IPS-18c (cell line): ENCODE results near the gene PALB2.

Experiments
- H3K4me3 ChIP-seq: 2 replicates; pipeline ENCODE4 v1.7.0; 2013; ENCODE audit warnings: low read depth, mild to moderate bottlenecking, low read length, moderate library complexity; ENCODE audit not compliant: insufficient read depth
- H3K9me3 ChIP-seq: one replicate; pipeline ENCODE4 v1.6.1; 2013; ENCODE audit warnings: mild to moderate bottlenecking, low read length, moderate library complexity; ENCODE audit not compliant: control insufficient read depth, insufficient read depth

Gene PALB2

GRCh38 chr16:23571895-23572294 is 69.2 kb downstream of the PALB2 start:
- no peak overlapping the region for H3K4me3 ChIP-seq
- H3K9me3 ChIP-seq: no peaks in the 10 kb centered on the region

DNA sequence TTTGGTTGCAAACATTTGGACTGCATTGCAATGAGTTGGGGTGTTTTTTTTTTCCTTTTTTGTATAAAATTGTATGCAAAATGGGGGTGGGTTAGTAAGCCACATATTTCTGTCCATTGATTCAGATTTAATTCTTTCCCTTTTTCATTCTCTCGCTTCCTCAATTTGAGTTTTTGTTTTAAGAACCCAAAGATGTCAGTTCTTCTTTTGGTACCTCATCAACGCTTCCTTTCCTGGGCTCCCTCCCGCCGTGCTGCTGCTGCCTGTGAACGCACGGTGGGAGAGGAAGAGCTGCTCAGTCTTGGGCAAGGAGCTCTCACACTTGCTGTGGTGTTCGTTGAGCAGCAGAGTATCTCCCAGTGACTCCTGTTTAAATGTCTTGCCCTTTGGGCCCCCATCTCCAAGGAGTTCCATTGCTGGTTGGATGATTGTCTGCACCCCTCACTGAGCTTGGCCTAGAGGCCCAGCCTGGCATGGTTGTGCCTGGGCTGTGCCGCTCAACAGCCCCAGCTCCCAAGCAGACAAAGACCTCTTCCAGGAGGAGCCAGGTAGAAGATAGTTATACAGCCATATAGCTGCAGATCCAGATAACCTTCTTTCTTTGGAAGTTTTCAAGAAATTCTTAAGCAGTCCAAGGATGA is 70.0 kb downstream of the PALB2 start:
- Histone ChIP-seq H3K4me3 (no peak overlapping the region), H3K9me3 (no peaks in the 10 kb centered on the region)

DNA sequence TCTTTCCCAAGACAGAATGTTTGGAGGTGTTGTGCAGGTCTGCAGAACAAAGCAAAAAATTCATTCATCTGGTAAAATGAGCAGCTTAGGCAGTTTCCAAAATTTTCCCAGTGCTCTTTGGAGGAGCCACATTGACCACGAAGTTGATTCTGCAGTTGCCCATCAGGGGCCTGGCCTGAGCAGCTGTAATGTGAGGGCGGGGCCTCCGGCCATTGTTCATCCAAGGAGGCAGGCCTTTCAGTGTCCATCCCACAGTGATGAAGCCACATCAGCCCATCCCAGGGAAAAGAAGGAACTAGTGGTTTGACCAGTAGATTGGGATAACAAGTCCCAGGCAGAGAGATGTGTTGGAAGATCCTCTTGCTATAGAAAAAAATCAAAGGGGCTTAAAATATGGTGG is 73.5 kb downstream of the PALB2 start:
- H3K4me3 ChIP-seq: no peak overlapping the region

DNA sequence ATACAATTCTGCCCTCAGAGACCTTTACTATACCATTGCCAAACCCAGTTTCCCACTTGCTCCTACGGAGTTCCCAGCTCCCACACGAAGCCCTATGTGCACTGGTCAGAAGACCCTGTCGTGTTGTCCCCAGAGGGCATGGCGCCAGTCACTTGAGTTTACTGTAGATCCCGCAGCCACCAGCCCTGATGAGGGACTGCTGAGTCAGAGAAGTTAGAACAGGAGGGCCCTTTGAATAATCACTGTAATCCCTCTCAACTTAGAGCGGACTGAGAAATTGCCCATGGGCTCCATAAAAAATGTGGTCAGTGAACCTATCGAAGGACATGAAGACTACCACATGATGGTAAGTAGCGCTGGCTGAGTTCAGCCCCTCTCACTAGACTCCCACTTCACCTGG is 74.4 kb downstream of the PALB2 start:
- Histone ChIP-seq H3K4me3 (no peak overlapping the region), H3K9me3 (no peaks in the 10 kb centered on the region)

More for the DNA sequence above, 73.5 kb downstream of the PALB2 start:
- no peaks in the 10 kb centered on the region for H3K9me3 ChIP-seq

DNA sequence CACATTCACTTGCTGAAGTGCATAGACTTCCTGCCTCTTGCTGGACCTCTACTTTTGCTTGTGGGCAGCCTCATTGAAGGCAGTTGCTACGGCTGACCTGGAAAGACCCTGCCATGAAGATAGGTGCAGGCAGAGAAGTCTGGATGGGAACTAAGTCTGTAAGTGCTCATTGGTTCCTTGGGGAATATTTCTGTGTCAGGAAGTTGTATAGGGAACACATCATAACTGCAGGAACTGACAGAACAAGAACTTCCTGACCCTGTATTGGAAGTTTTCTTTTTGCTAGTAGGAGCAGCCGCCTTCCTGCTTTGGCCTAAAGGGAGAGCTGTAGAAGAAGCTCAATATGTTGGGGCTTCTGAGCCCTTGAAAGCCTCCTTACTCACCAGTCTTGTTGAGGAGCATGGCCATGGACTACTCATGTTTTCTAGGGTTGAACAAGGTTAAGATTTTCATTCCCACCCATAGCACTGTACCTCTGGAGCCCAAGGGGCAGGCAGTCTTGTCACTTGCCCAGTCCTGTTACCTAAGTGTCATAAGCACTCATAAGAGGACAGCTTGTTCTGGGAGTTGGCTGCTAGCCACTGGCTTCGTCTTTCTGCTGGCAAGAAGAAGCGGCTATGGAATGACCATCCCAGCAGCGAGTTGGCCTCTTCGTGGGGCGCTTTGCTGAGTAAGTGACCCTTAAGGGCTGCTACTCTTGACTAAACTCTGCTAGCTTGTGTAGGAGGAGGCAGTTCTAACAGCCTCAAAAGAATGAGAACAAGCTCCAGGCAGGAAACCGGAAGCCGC is 76.3 kb downstream of the PALB2 start:
- Histone ChIP-seq H3K9me3 (no peaks in the 10 kb centered on the region), H3K4me3 (no peak overlapping the region)

GRCh38 chr16:23563186-23563585 is 77.9 kb downstream of the PALB2 start:
- no peaks in the 10 kb centered on the region for H3K9me3 ChIP-seq

GRCh38 chr16:23562505-23562904 is 78.6 kb downstream of the PALB2 start:
- H3K9me3 ChIP-seq: no peaks in the 10 kb centered on the region
- H3K4me3 ChIP-seq: no peak overlapping the region

More at GRCh38 chr16:23563186-23563585, 77.9 kb downstream of the PALB2 start:
- no peak overlapping the region for H3K4me3 ChIP-seq

GRCh38 chr16:23561586-23561985 is 79.5 kb downstream of the PALB2 start:
- Histone ChIP-seq H3K9me3 (no peaks in the 10 kb centered on the region), H3K4me3 (no peak overlapping the region)

DNA sequence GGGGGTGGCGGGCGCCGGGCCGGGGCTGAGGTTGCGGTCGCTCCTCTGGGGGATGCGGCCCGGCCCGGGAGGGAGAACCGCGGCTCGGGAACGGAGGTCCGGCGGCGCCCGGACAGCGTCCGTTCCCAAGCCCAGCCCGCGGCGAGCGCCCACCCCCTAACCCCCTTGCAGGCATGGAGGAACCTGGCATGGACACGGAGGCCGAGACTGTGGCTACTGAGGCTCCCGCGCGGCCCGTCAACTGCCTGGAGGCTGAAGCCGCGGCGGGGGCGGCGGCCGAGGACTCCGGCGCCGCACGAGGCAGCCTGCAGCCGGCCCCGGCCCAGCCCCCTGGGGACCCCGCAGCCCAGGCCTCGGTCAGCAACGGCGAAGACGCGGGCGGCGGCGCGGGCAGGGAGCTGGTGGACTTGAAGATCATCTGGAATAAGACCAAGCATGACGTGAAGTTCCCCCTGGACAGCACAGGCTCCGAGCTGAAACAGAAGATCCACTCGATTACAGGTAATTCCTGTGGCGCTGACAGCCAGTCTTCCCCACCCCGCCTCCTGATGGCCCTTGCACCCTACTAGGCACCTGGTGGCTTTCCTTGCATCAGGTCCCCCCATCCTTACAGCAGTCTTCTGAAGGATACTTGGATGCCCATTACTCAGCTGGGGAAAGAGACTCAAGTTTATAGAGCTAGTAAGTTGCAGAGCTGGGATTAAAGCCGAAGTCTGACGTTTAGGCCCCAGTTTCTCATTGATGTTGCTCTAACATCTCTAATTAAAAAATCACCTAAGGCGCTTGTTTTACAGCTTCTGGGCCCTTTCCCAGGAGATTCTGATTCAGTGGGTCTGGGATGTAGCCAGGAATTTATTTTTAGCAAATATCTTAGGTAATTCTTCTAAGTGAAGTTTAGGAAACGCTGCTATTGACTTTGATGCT is 83.1 kb downstream of the PALB2 start:
- Histone ChIP-seq H3K4me3 (peak overlapping the region; percentile 95), H3K9me3 (no peaks in the 10 kb centered on the region)

DNA sequence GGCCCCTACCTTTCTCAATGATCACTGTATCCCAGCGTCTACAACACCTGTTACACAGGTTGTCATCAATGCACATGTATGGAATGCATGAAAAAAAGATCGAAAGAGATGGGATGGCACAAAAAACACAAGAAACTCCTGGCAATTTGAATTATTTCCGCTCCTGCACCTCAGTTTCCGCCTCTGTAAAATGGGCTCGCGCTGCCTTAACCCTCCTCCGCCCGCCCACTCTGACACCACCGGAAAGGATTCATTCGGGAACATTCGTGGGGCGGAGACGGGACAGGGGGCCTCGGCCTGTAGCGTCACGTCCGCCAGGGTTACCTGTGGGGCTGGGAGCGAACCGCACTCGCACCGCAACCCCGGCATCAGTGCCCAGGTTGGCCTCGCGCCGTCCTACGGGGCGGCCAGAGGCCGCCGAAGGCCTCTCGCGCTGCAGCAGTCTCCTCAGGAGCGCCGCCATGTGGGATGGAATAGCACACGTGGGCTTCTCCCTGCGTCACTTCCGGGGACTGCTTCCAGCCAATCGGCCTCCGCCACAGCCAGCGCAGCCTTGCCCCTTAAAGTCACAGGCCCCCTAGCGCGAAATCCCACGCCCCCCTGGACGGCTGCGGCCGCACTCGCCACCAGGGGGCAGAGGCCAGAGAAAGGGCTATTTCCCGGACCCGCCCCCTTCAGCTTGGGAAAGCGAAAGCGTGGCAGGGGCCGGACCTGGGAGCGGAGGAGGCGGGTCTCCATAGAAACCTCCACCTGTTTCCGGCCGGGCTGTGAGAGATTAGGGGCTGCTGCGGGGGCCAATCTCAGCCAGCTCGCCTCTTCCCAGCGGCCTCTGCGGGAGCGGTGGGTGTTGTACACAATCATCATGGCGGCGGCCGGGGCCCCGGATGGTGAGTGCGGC is 84.0 kb downstream of the PALB2 start, which contains the start of the genes EARS2 and UBFD1:
TSS of gene EARS2 (minus strand) at position 470 of the 898 bp plus-strand sequence. CDS start at position 463, 7 bp downstream.
TSS of gene UBFD1 (plus strand) at position 847 of the 898 bp plus-strand sequence. CDS start at position 863, 16 bp downstream.
- Histone ChIP-seq H3K9me3 (no peaks in the 10 kb centered on the region), H3K4me3 (peak within 1 kb of the TSS; percentile 95)

DNA sequence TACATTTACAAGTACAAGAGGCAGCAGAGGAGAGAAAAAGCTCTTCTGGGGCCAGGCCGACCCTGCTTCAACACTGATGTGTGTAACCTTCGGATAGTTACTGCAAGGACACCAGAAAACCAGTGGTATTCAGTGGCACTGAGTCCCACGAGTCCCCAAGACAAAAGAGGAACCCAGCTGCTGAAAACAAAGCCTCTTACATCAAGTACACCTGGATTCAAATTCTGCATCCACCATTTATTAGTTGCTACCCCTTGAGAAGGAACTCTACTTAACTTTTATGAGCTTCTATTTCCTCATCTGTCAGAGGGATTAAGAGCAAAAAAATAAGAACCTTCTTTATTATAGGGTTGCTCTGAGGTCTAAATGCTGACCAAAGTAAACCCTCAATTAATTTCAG is 86.6 kb downstream of the PALB2 start:
- Histone ChIP-seq H3K4me3 (no peak overlapping the region), H3K9me3 (no peaks in the 10 kb centered on the region)
